GM18867 (cell line): ENCODE results near the gene SERPINA6.
"Not testable (repeated sequence)": the region's sequence is repeated elsewhere in the genome, so short reads cannot be mapped to it uniquely, and the experiment has no call there.

Source experiments
- ATAC-seq: cut with Tn5 transposase; IDR thresholded peaks from one replicate; pipeline ENCODE4 v1.9.1; 2021; ENCODE audit warnings: mild to moderate bottlenecking, moderate library complexity; ENCODE audit not compliant: unreplicated experiment

The SERPINA6 gene

GRCh38 chr14:94355191-94355794, 32.2 kb upstream of the SERPINA6 start:
- no peak for ATAC-seq

- no peak for ATAC-seq
Observed at GRCh38 chr14:94354638-94355185, 31.6 kb upstream of the SERPINA6 start.

- not testable (repeated sequence) for ATAC-seq
Observed at GRCh38 chr14:94354190-94354589, 31.1 kb upstream of the SERPINA6 start.

DNA sequence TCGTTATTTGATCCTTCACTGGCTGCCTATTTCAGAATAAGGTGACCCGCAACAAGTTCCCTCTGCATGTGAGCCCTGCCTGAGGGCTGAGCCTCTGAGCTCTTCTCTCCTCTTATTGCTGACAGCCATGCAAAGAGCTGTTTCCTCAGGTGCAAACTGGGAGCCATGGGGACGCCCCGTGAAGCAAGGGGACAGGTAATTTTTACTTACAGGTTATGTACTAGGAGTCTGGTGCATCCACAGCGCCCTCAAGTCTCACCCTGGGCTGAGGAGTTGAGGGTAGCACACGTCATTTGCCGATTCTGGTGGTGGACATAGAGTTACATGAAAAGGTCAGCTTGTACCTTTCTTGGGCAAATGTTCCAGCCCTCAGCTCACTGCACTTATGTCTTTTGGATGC, 26.1 kb upstream of the SERPINA6 start:
- ATAC-seq, result no peak

DNA sequence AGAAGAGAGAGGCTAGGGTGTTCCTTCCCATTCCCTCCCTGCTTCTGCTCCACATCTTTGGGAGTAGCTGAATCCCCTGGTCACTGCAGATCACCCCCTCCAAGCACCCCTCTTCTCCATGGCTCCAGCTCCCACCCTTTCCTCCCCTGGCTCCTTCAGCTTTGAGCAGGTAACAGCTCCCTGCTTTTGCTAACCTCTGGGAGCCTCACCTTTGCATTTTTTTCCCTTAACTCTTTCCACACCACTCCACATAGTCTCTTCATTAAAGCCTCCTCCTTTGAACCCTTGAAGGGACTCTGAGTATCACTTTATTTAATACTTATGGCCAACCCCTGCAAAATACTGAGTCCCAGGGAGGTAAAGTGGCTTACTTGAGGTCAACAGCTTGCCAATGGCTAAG, 25.7 kb upstream of the SERPINA6 start:
- no peak for ATAC-seq

DNA sequence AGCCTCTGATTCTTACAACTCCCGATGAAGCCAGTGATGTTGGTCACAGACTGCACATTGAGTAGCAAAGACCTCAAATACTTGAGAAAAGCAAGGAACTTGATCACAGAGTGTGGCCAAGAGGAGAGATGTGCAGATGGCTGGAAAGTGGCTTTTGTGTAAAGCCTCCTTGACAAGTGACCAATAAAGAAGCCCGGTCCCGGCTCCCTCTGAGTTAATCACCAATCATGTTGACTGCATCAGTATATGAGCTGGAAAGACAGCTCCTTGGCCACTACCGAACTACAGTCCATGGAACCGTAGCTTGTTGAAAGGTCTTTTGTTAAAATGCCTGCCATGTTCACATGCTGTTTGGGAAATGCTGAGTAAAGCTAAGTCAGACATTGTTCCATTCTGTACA, 23.7 kb upstream of the SERPINA6 start:
- ATAC-seq, result no peak

DNA sequence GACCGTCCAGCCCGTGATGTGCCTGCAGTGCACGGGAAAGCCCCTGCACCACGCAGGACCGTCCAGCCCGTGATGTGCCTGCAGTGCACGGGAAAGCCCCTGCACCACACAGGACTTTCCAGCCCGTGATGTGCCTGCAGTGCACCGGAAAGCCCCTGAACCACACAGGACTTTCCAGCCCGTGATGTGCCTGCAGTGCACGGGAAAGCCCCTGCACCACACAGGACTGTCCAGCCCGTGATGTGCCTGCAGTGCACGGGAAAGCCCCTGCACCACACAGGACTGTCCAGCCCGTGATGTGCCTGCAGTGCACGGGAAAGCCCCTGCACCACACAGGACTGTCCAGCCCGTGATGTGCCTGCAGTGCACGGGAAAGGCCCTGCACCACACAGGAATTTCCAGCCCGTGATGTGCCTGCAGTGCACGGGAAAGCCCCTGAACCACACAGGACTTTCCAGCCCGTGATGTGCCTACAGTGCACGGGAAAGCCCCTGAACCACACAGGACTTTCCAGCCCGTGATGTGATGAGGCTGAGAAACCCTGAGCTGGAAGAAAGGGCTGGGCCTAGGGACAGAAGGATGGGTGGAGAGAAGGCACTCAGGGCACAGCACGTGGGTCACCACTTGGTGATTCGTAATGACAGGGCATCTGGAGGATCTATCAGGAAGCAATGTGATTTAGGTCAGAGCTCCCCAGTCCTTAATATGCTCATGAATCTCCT, 23.1 kb upstream of the SERPINA6 start:
- ATAC-seq, result peak; percentile 67

GRCh38 chr14:94345344-94346064, 22.4 kb upstream of the SERPINA6 start:
- no peak for ATAC-seq

DNA sequence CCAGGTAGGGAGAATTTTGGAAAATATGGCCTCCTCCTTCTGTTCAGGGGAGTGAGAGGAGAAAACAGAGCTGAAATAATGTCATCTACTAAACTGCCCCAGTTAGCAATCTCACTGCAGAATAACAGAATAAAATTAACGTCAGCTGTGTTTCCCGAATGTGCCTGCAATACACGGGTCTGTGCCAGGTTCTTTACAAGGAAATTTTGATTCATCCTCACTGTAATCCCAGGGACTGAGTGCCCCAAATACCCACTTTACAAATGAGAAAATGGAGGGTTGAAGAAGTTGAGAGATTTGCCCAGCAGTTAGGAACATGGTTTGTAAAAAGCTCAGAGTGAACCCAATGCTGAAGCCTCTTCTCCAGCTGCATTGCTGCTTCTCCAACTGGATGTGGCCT, 21.3 kb upstream of the SERPINA6 start:
- no peak for ATAC-seq

- no peak for ATAC-seq
Observed at GRCh38 chr14:94343238-94344005, 20.3 kb upstream of the SERPINA6 start.

- no peak for ATAC-seq
Observed at GRCh38 chr14:94342334-94342934, 19.3 kb upstream of the SERPINA6 start.

- ATAC-seq, result no peak
Observed at GRCh38 chr14:94341656-94342333, 18.7 kb upstream of the SERPINA6 start.

DNA sequence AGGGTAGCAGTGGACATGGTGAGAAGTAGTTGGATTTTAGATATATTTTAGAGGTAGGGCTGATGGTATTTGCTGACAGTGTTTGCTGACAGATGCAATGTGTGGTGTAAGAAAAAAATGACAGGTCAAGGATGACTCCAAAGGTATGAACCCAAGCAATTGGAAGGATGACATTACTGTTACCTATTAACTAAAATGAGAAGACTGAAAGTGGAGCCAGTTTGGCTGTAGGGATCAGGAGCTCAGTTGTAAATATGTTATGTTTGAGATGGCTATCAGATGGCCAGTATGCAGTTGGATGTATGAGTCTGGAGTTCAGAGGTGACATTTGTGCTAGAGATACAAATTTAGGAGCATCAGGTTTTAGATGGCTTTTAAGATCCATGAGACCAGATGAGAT, 17.4 kb upstream of the SERPINA6 start:
- no peak for ATAC-seq

- ATAC-seq, result no peak
Observed at GRCh38 chr14:94338023-94338422, 14.9 kb upstream of the SERPINA6 start.

GRCh38 chr14:94337274-94337673, 14.1 kb upstream of the SERPINA6 start:
- ATAC-seq, result no peak

DNA sequence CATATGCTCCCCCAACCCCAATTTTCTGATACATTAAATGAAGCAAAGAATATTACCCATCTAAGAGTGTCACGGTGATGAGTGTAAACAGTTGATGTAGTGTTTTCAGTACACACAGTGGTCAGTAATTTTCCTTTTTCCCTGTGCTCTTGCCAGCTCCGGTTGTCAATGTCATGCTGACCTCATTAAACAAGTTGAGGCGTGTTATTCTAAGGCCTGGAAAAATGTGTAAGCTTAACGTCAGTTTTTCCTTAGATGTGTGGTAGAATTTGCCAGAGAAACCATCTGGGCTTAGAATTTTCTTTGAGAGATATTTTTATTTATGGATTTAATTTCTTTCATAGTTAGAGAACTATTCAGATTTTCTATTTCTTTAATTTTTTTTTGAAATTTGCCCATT, 11.7 kb upstream of the SERPINA6 start:
- ATAC-seq, result no peak

- no peak for ATAC-seq
Observed at GRCh38 chr14:94332587-94332986, 9.5 kb upstream of the SERPINA6 start.

DNA sequence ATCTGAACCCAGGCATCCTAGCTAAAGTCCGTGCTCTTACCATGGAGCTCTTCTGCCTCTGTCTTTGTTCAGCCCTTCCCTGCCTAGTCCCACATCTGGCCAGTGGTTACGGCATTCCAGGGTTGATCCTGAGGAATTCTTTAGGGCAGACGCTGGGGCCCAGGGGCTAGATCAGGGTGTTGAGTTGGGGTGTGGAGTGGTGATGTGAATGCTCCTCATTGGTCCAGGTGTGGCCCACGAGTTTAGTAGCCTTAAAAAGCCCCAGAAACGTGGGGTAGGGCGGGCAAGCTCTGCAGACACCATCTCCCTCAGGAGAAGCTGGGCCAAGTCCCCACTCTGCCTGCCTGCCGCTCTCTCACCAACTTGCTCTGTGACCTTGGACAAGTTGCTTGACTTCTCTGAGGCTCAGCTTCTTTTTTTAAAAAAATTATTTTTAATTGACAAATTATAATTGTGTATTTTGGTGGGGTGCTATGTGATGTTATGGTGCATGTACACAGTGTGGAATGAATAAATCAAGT, 9.0 kb upstream of the SERPINA6 start:
- no peak for ATAC-seq

DNA sequence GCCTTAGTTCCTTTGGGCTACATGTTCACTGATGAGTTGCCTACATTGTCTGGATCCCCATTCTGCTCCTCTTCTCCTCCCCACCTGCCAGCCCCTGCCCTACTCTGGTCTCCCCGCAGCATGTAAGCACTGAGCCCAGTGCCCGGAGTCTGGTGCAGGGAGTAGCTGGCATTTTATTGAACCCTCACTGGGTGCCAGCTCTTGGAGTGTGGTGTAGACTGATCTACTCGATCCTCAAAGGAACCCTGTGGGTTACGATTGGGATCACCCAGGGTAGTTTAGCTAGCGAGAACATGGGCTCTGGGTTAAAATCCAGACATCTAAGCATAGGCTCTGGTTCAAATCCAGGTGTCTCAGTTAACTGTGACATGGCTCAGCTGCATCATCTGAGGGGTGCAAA, 8.3 kb upstream of the SERPINA6 start:
- ATAC-seq, result no peak

- ATAC-seq, result no peak
Observed at GRCh38 chr14:94330857-94331256, 7.7 kb upstream of the SERPINA6 start.
